Nephron (organoid): ENCODE results near the gene AQP10.
"Not testable (repeated sequence)": the region's sequence is repeated elsewhere in the genome, so short reads cannot be mapped to it uniquely, and the experiment has no call there.

Experiments used
- H3K27ac Mint-ChIP-seq, 3 experiments: 2 replicates each; pipeline ENCODE4 v1.8.0; 2020; ENCODE audit warnings: mixed read lengths in 3 of 3, mild to moderate bottlenecking in 2 of 3, moderate library complexity in 1 of 3
- H3K27me3 Mint-ChIP-seq: 2 replicates; pipeline ENCODE4 v1.8.0; 2021; ENCODE audit warnings: low read depth, mild to moderate bottlenecking, moderate library complexity, mixed read lengths
- H3K36me3 Mint-ChIP-seq: 2 replicates; pipeline ENCODE4 v1.8.0; 2020; ENCODE audit warnings: low read depth, mixed read lengths
- H3K4me1 Mint-ChIP-seq: 2 replicates; pipeline ENCODE4 v1.8.0; 2020; ENCODE audit warnings: mixed read lengths
- H3K4me3 Mint-ChIP-seq, 3 experiments: 2 replicates each; pipeline ENCODE4 v1.8.0; 2020; ENCODE audit warnings: mild to moderate bottlenecking in 3 of 3, mixed read lengths in 3 of 3, moderate library complexity in 2 of 3
- H3K9me3 Mint-ChIP-seq: 2 replicates; pipeline ENCODE4 v1.8.0; 2020; ENCODE audit warnings: mixed read lengths
- TF ChIP-seq, protein P1 (sequence below), 3 experiments: fragments of 200-600 bp; sonication (generic); IDR thresholded peaks; one replicate each; pipeline ENCODE4 v1.5.0; 2021; ENCODE audit warnings: antibody characterized with exemption in 3 of 3; ENCODE audit not compliant: unreplicated experiment in 3 of 3

AQP10 gene

DNA sequence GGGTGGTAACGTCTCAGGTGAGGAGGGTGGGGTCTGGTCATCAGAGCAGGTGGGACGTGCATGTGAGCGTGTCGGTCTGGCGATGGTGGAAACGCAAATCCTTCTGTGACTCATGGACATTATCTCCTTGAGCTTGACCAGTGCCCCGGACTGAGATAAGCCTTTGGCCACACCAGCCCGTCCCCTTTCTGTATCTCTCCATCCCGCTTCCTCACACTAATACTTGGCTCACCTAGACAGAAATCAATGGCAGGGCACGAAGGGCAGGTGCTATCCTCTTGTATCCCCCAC lies 7.9 kb upstream of the AQP10 start:
- TF ChIP-seq, protein P1, sequence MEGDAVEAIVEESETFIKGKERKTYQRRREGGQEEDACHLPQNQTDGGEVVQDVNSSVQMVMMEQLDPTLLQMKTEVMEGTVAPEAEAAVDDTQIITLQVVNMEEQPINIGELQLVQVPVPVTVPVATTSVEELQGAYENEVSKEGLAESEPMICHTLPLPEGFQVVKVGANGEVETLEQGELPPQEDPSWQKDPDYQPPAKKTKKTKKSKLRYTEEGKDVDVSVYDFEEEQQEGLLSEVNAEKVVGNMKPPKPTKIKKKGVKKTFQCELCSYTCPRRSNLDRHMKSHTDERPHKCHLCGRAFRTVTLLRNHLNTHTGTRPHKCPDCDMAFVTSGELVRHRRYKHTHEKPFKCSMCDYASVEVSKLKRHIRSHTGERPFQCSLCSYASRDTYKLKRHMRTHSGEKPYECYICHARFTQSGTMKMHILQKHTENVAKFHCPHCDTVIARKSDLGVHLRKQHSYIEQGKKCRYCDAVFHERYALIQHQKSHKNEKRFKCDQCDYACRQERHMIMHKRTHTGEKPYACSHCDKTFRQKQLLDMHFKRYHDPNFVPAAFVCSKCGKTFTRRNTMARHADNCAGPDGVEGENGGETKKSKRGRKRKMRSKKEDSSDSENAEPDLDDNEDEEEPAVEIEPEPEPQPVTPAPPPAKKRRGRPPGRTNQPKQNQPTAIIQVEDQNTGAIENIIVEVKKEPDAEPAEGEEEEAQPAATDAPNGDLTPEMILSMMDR (IDR thresholded peaks at IDR 0.05; ENCODE audit: unreplicated experiment in 3 of 3) = no peak
- Mint-ChIP-seq H3K36me3 (no peaks in the 10 kb centered on the region), H3K27ac (no peak overlapping the region), H3K9me3 (peaks cover 12% of the 10 kb centered on the region), H3K4me1 (no peaks in the 10 kb centered on the region), H3K4me3 (no peak overlapping the region), H3K27me3 (peaks cover 5% of the 10 kb centered on the region)

DNA sequence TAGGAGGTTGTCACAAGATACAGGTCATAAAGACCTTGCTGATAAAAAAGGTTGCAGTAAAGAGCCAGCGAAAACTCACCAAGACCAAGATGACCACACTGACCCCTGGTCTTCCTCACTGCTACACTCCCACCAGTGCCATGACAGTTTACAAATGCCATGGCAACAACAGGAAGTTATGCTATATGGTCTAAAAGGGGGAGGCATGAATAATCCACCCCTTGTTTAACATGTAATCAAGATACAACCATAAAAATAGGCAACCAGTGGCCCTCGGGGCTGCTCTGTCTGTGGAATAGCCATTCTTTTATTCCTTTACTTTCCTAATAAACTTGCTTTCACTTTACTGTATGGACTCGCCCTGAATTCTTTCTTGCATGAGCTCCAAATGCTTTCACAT lies 6.7 kb upstream of the AQP10 start:
- not testable (repeated sequence) for H3K27ac Mint-ChIP-seq, H3K4me1 Mint-ChIP-seq, H3K36me3 Mint-ChIP-seq, H3K27me3 Mint-ChIP-seq, H3K4me3 Mint-ChIP-seq
- H3K9me3 Mint-ChIP-seq = peaks cover 12% of the 10 kb centered on the region

DNA sequence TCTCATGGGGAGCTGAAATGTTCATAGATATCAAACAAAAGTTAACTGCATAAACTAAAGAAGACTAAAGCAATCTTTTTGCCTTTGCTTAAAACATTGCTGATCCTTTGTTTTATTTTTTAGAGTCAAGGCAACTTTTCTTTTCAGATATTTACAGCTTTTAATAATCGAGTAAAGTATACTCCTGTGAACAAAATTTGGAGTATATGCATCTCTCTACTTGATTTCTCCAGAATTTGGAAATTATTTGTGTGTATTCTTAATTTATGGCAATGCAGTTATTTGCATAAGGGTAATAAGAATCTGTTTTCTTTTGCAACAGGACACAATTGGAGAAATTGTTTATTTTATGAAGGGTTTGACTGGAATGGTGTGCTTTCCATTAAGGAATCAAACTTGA lies 4.2 kb upstream of the AQP10 start:
- no peak overlapping the region for H3K4me3 Mint-ChIP-seq
- TF ChIP-seq, protein P1 (IDR thresholded peaks at IDR 0.05; ENCODE audit: unreplicated experiment in 3 of 3) = no peak
- H3K27me3 Mint-ChIP-seq = peaks cover 12% of the 10 kb centered on the region
- no peaks in the 10 kb centered on the region for H3K36me3 Mint-ChIP-seq
- no peaks in the 10 kb centered on the region for H3K4me1 Mint-ChIP-seq
- H3K27ac Mint-ChIP-seq = no peak overlapping the region
- H3K9me3 Mint-ChIP-seq = peaks cover 11% of the 10 kb centered on the region

DNA sequence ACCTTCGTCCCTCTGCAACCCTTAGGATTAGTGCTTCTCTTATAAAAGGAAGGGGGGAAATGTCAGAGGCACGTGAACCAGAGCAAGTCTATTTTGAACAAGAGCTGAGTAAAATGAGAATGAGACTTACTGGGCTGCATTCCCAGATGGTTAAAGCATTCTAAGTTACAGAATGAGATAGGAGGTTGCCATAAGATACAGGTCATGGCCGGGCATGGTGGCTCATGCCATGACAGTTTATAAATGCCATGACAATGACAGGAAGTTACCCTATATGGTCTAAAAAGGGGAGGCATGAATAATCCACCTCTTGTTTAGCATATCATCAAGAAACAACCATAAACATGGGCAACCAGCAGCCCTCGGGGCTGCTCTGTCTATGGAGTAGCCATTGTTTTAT lies 2.5 kb upstream of the AQP10 start:
- TF ChIP-seq, protein P1 (IDR thresholded peaks at IDR 0.05; ENCODE audit: unreplicated experiment in 3 of 3) = no peak
- Mint-ChIP-seq H3K9me3 (peaks cover 11% of the 10 kb centered on the region), H3K4me3 (no peak overlapping the region)

DNA sequence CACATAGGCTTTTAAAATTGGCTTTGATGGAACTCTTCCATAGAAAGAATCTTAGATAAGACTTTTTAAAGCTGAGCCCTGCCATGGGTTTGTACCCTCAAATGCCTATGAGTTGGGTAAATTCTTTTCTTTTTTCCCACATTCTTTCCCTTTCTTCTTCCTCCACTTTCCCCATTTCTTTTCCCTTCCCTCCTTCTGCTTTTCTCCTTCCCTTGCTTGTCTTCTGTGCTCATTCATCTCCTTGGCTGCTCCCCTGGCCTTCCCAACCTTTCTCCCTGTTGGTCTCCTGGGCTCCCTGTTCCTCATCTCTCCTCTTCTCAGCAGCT lies 679 bp downstream of the AQP10 start:
- H3K9me3 Mint-ChIP-seq = peaks cover 11% of the 10 kb centered on the region
- H3K4me1 Mint-ChIP-seq, H3K36me3 Mint-ChIP-seq, H3K4me3 Mint-ChIP-seq, H3K27ac Mint-ChIP-seq: not testable (repeated sequence)
- peaks cover 26% of the 10 kb centered on the region for H3K27me3 Mint-ChIP-seq

More for the DNA sequence above, 2.5 kb upstream of the AQP10 start:
- H3K27me3 Mint-ChIP-seq = peaks cover 18% of the 10 kb centered on the region
- H3K27ac Mint-ChIP-seq = no peak overlapping the region
- H3K4me1 Mint-ChIP-seq = no peaks in the 10 kb centered on the region
- H3K36me3 Mint-ChIP-seq = no peaks in the 10 kb centered on the region

DNA sequence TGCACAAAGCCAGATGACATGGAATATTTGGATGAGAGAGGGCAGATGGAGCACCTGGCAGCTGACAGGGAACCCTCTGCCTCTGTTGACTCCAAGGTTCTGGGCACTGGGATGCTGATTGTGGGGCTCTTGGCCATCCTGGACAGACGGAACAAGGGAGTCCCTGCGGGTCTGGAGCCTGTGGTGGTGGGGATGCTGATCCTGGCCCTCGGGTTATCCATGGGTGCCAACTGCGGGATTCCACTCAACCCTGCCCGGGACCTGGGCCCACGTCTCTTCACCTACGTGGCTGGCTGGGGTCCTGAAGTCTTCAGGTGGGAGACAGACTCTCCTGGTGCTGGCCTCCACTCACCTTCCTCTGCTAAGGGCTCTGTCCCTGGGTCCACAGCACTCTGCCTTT lies 2.6 kb downstream of the AQP10 start:
- Mint-ChIP-seq H3K36me3 (no peaks in the 10 kb centered on the region), H3K4me1 (peaks cover 24% of the 10 kb centered on the region)

DNA sequence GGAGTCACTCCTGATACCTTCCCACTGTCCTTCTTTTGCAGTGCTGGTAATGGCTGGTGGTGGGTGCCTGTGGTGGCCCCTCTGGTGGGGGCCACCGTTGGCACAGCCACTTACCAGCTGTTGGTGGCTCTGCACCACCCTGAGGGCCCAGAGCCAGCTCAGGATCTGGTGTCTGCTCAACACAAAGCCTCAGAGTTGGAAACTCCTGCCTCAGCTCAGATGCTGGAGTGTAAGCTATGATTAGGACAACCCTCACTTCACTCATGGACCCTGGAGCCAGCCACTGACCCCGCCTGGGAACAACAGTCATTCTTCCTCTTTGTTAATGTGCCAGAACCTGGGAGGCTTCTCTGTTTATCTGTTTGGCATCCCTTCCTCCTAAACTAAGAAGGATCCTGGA lies 3.3 kb downstream of the AQP10 start:
- H3K36me3 Mint-ChIP-seq = no peaks in the 10 kb centered on the region
- peaks cover 21% of the 10 kb centered on the region for H3K27me3 Mint-ChIP-seq
- H3K27ac Mint-ChIP-seq = no peak overlapping the region
- peaks cover 28% of the 10 kb centered on the region for H3K4me1 Mint-ChIP-seq
- peak overlapping the region; percentile 93 to 99 (median 98) for H3K4me3 Mint-ChIP-seq
- TF ChIP-seq, protein P1 (IDR thresholded peaks at IDR 0.05; ENCODE audit: unreplicated experiment in 3 of 3) = no peak
- no peaks in the 10 kb centered on the region for H3K9me3 Mint-ChIP-seq

More for the DNA sequence above, 2.6 kb downstream of the AQP10 start:
- H3K27ac Mint-ChIP-seq = no peak overlapping the region
- TF ChIP-seq, protein P1 (IDR thresholded peaks at IDR 0.05; ENCODE audit: unreplicated experiment in 3 of 3) = no peak
- peak overlapping the region; percentile 15 to 93 (median 23) for H3K4me3 Mint-ChIP-seq
- no peaks in the 10 kb centered on the region for H3K9me3 Mint-ChIP-seq
- H3K27me3 Mint-ChIP-seq = peaks cover 21% of the 10 kb centered on the region
